GM13976 (cell line): Measurements from ENCODE around the gene MATK.
"Not testable (repeated sequence)": the region's sequence is repeated elsewhere in the genome, so short reads cannot be mapped to it uniquely, and the experiment has no call there.

Source experiments
- DNase-seq: peaks from one replicate; pipeline ENCODE4 v3.0.0; 2012; ENCODE audit warnings: low spot score
- CTCF ChIP-seq: IDR thresholded peaks from 2 replicates; pipeline ENCODE4 v1.5.1; 2012; ENCODE audit warnings: borderline replicate concordance, mild to moderate bottlenecking; ENCODE audit not compliant: insufficient read depth; ENCODE audit errors: extremely low read depth, missing control alignments, control extremely low read depth
- in situ Hi-C: fragments of 300-500 bp; cut with MboI; formaldehyde crosslinking; loops from one replicate; pipeline ENCODE4 v1.12.0; 2022; ENCODE audit warnings: low sequenced_read_pairs, mixed read lengths, inconsistent platforms; ENCODE audit not compliant: unreplicated experiment

Gene MATK

GRCh38 chr19:3767050-3767449 lies 19.1 kb downstream of the MATK start:
- TF ChIP-seq CTCF: no peak
- no peak for DNase-seq
- in situ Hi-C loops: no loop called here

- no peak for DNase-seq
- TF ChIP-seq CTCF: no peak
- in situ Hi-C loops: no loop called here
These were observed 19.7 kb downstream of the MATK start for GRCh38 chr19:3766520-3766919.

GRCh38 chr19:3765757-3766156 lies 20.4 kb downstream of the MATK start:
- in situ Hi-C loops: not testable (repeated sequence)

GRCh38 chr19:3765121-3765520 lies 21.1 kb downstream of the MATK start:
- no peak for TF ChIP-seq CTCF
- no peak for DNase-seq
- in situ Hi-C loops: no loop called here

More at GRCh38 chr19:3765757-3766156, 20.4 kb downstream of the MATK start:
- DNase-seq: not testable (repeated sequence)

GRCh38 chr19:3762501-3763459 lies 23.4 kb downstream of the MATK start, which contains the start of gene MRPL54:
Gene MRPL54 (plus strand): TSS chr19:3762682. CDS start chr19:3762701, 19 bp downstream.
- TF ChIP-seq CTCF: no peak
- in situ Hi-C loops: no loop called here
- peak; percentile 99 for DNase-seq

GRCh38 chr19:3762130-3762473 lies 24.1 kb downstream of the MATK start:
- no peak for DNase-seq
- no peak for TF ChIP-seq CTCF
- in situ Hi-C loops: no loop called here

GRCh38 chr19:3761382-3762129 lies 24.6 kb downstream of the MATK start, which contains the start of gene APBA3:
Gene APBA3 (minus strand): TSS chr19:3761692. CDS start chr19:3760264, 1,428 bp downstream.
- peak; percentile 84 for TF ChIP-seq CTCF
- in situ Hi-C loops: no loop called here
- DNase-seq: peak; percentile 98
